Measurements from ENCODE around the gene CRNN.

CRNN gene

GRCh38 chr1:152448496-152448895, 34.4 kb upstream of the CRNN start:
- H3K27me3 ChIP-seq (ENCODE audit: insufficient read depth, poor library complexity, severe bottlenecking): no peaks in the 10 kb centered on the region
- H3K36me3 ChIP-seq (ENCODE audit: low read depth): no peaks in the 10 kb centered on the region
- no peak overlapping the region for H3K4me3 ChIP-seq (ENCODE audit: severe bottlenecking)
- H3K9me3 ChIP-seq (ENCODE audit: severe bottlenecking): no peaks in the 10 kb centered on the region
- H3K27ac ChIP-seq (ENCODE audit: poor library complexity, severe bottlenecking): no peak overlapping the region
- no peak for TF ChIP-seq CTCF (IDR thresholded peaks at IDR 0.05; ENCODE audit: poor library complexity, severe bottlenecking)
- DNase-seq (ENCODE audit: low spot score): no peak
- no peaks in the 10 kb centered on the region for H3K4me1 ChIP-seq (ENCODE audit: insufficient read depth, poor library complexity, severe bottlenecking)
- ATAC-seq (ENCODE audit: low read depth): no peak

GRCh38 chr1:152448095-152448494, 34.0 kb upstream of the CRNN start:
- no peak for DNase-seq (ENCODE audit: low spot score)
- no peaks in the 10 kb centered on the region for H3K9me3 ChIP-seq (ENCODE audit: severe bottlenecking)

GRCh38 chr1:152447484-152447883, 33.4 kb upstream of the CRNN start:
- H3K4me3 ChIP-seq (ENCODE audit: severe bottlenecking): no peak overlapping the region
- no peaks in the 10 kb centered on the region for H3K4me1 ChIP-seq (ENCODE audit: insufficient read depth, poor library complexity, severe bottlenecking)
- ATAC-seq (ENCODE audit: low read depth) (no peak), DNase-seq (ENCODE audit: low spot score) (no peak)
- no peaks in the 10 kb centered on the region for H3K36me3 ChIP-seq (ENCODE audit: low read depth)
- no peaks in the 10 kb centered on the region for H3K27me3 ChIP-seq (ENCODE audit: insufficient read depth, poor library complexity, severe bottlenecking)
- H3K9me3 ChIP-seq (ENCODE audit: severe bottlenecking): no peaks in the 10 kb centered on the region
- no peak for TF ChIP-seq CTCF (IDR thresholded peaks at IDR 0.05; ENCODE audit: poor library complexity, severe bottlenecking)
- no peak overlapping the region for H3K27ac ChIP-seq (ENCODE audit: poor library complexity, severe bottlenecking)

More at GRCh38 chr1:152448095-152448494, 34.0 kb upstream of the CRNN start:
- no peak overlapping the region for H3K27ac ChIP-seq (ENCODE audit: poor library complexity, severe bottlenecking)
- ATAC-seq (ENCODE audit: low read depth): no peak
- H3K36me3 ChIP-seq (ENCODE audit: low read depth): no peaks in the 10 kb centered on the region
- H3K27me3 ChIP-seq (ENCODE audit: insufficient read depth, poor library complexity, severe bottlenecking): no peaks in the 10 kb centered on the region
- H3K4me3 ChIP-seq (ENCODE audit: severe bottlenecking): no peak overlapping the region
- no peaks in the 10 kb centered on the region for H3K4me1 ChIP-seq (ENCODE audit: insufficient read depth, poor library complexity, severe bottlenecking)
- TF ChIP-seq CTCF (IDR thresholded peaks at IDR 0.05; ENCODE audit: poor library complexity, severe bottlenecking): no peak

GRCh38 chr1:152444045-152444444, 30.0 kb upstream of the CRNN start:
- ATAC-seq (ENCODE audit: low read depth) (no peak), DNase-seq (ENCODE audit: low spot score) (no peak)
- Histone ChIP-seq H3K9me3 (ENCODE audit: severe bottlenecking) (no peaks in the 10 kb centered on the region), H3K4me1 (ENCODE audit: insufficient read depth, poor library complexity, severe bottlenecking) (no peaks in the 10 kb centered on the region), H3K27me3 (ENCODE audit: insufficient read depth, poor library complexity, severe bottlenecking) (no peaks in the 10 kb centered on the region), H3K36me3 (ENCODE audit: low read depth) (no peaks in the 10 kb centered on the region), H3K4me3 (ENCODE audit: severe bottlenecking) (no peak overlapping the region), H3K27ac (ENCODE audit: poor library complexity, severe bottlenecking) (no peak overlapping the region)
- TF ChIP-seq CTCF (IDR thresholded peaks at IDR 0.05; ENCODE audit: poor library complexity, severe bottlenecking): no peak

- no peaks in the 10 kb centered on the region for H3K4me1 ChIP-seq (ENCODE audit: insufficient read depth, poor library complexity, severe bottlenecking)
Measured at GRCh38 chr1:152442765-152443164, 28.7 kb upstream of the CRNN start.

More at GRCh38 chr1:152442765-152443164, 28.7 kb upstream of the CRNN start:
- Histone ChIP-seq H3K4me3 (ENCODE audit: severe bottlenecking) (no peak overlapping the region), H3K27ac (ENCODE audit: poor library complexity, severe bottlenecking) (no peak overlapping the region), H3K27me3 (ENCODE audit: insufficient read depth, poor library complexity, severe bottlenecking) (no peaks in the 10 kb centered on the region), H3K9me3 (ENCODE audit: severe bottlenecking) (no peaks in the 10 kb centered on the region), H3K36me3 (ENCODE audit: low read depth) (no peaks in the 10 kb centered on the region)
- DNase-seq (ENCODE audit: low spot score) (no peak), ATAC-seq (ENCODE audit: low read depth) (peak; percentile 66; the same call in 2 of the 3 replicates)
- TF ChIP-seq CTCF (IDR thresholded peaks at IDR 0.05; ENCODE audit: poor library complexity, severe bottlenecking): no peak

Measured in RWPE2 (cell line).